CD4-positive, alpha-beta T cell treated with Interferon gamma for 1 hour (primary cell): ENCODE data around the gene PDPR.
"Not testable (repeated sequence)": the region's sequence is repeated elsewhere in the genome, so short reads cannot be mapped to it uniquely, and the experiment has no call there.

ENCODE experiments used
- DNase-seq: peaks from one replicate; pipeline ENCODE4 v3.0.0-alpha.2; 2020

Gene PDPR

GRCh38 chr16:70135796-70136195, 21.7 kb downstream of the PDPR start:
- DNase-seq, result not testable (repeated sequence)

GRCh38 chr16:70136595-70136994, 22.5 kb downstream of the PDPR start:
- DNase-seq, result not testable (repeated sequence)

- DNase-seq, result not testable (repeated sequence)
Measured at GRCh38 chr16:70142739-70143138, 28.6 kb downstream of the PDPR start.

- not testable (repeated sequence) for DNase-seq
Measured at GRCh38 chr16:70143231-70143895, 29.2 kb downstream of the PDPR start.

- not testable (repeated sequence) for DNase-seq
Measured at GRCh38 chr16:70147853-70148252, 33.7 kb downstream of the PDPR start.

GRCh38 chr16:70148453-70148852, 34.3 kb downstream of the PDPR start:
- DNase-seq, result not testable (repeated sequence)

- DNase-seq, result not testable (repeated sequence)
Measured at GRCh38 chr16:70149296-70149695, 35.2 kb downstream of the PDPR start.

- DNase-seq, result no peak
Measured at GRCh38 chr16:70151391-70151790, 37.3 kb downstream of the PDPR start.

- no peak for DNase-seq
Measured at GRCh38 chr16:70151941-70152509, 37.9 kb downstream of the PDPR start.

- no peak for DNase-seq
Measured at GRCh38 chr16:70152578-70153302, 38.6 kb downstream of the PDPR start.

GRCh38 chr16:70154736-70155135, 40.6 kb downstream of the PDPR start:
- DNase-seq, result not testable (repeated sequence)

- no peak for DNase-seq
Measured at GRCh38 chr16:70156207-70156978, 42.3 kb downstream of the PDPR start.

GRCh38 chr16:70157105-70157476, 43.0 kb downstream of the PDPR start:
- no peak for DNase-seq

GRCh38 chr16:70157477-70158260, 43.5 kb downstream of the PDPR start:
- DNase-seq, result no peak

- DNase-seq, result no peak
Measured at GRCh38 chr16:70158261-70158939, 44.3 kb downstream of the PDPR start.

- no peak for DNase-seq
Measured at GRCh38 chr16:70159355-70160348, 45.5 kb downstream of the PDPR start.

GRCh38 chr16:70160388-70160787, 46.3 kb downstream of the PDPR start:
- no peak for DNase-seq

- DNase-seq, result no peak
Measured at GRCh38 chr16:70160821-70161220, 46.7 kb downstream of the PDPR start.

- no peak for DNase-seq
Measured at GRCh38 chr16:70161350-70161749, 47.2 kb downstream of the PDPR start.

- no peak for DNase-seq
Measured at GRCh38 chr16:70162041-70162451, 47.9 kb downstream of the PDPR start.

GRCh38 chr16:70163596-70163995, 49.5 kb downstream of the PDPR start:
- DNase-seq, result no peak
